CD4-positive, alpha-beta T cell treated with Interleukin-1 beta for 1 hour (primary cell): ENCODE results near the gene PCED1A.
"Not testable (repeated sequence)": the region's sequence is repeated elsewhere in the genome, so short reads cannot be mapped to it uniquely, and the experiment has no call there.

Experiments
- DNase-seq, 2 donors: peaks; one replicate each; pipeline ENCODE4 v3.0.0-alpha.2; 2020 to 2022

PCED1A gene

GRCh38 chr20:2865630-2866029 lies 25.2 kb upstream of the PCED1A start:
- DNase-seq = peak in 1 of 2 donors; percentile 53

GRCh38 chr20:2865101-2865500 lies 24.6 kb upstream of the PCED1A start:
- no peak for DNase-seq

DNA sequence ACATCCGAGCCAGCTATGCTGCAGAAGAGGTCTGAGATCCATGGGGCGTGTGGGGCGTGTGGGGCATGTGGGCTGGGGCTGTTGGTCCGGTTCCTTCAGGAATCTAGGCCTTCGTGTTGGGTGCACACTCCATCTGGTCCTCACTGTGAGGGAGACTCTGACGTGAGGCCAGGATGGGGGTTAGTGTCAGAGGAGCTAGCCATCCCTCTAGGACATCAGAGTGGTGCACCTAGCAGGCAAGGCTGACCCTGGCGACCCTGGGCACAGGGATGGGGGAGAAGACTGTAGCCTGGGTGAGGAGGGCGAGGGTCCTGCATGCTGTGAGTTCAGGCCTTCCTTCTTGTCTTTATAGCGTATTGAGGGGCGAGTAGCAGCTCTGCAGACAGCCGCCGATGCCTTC lies 24.2 kb upstream of the PCED1A start:
- DNase-seq = no peak

DNA sequence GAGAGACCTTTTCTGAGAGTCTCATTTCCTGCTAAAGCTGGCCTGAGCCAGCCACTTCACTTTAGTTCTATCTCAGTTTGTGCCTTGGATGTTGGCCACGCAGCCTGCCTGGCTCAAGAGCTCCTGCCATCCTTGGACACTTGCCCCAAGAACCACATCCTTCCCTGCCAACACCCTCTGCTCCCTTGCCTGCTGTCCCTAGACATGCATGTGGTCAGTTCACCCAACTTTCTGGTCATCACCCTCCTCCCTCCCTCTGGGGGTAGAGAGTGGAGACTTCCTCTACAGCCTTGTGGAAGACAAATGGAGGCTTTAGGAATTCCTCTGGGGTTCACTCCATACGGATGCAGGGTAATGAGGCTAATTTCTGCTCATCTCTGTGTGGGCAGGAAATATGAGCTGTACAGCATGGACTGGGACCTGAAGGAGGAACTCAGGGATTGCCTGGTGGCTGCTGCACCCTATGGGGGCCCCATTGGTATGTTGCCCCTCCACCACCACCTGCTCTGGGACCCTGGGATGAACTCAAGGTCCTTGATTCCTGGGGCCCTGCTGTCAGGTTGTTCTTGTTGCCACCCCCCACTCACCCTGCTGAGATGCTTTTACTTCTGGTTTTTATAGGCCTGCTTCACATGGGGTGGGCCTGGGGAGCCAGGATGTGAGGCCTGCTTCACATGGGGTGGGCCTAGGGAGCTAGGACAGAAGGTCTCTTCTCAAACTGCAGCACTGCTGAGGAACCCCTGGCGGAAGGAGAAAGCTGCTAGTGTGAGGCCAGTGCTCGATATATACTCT lies 19.1 kb upstream of the PCED1A start:
- DNase-seq = no peak

GRCh38 chr20:2858591-2858990 lies 18.1 kb upstream of the PCED1A start:
- no peak for DNase-seq

GRCh38 chr20:2851086-2851485 lies 10.6 kb upstream of the PCED1A start:
- no peak for DNase-seq

DNA sequence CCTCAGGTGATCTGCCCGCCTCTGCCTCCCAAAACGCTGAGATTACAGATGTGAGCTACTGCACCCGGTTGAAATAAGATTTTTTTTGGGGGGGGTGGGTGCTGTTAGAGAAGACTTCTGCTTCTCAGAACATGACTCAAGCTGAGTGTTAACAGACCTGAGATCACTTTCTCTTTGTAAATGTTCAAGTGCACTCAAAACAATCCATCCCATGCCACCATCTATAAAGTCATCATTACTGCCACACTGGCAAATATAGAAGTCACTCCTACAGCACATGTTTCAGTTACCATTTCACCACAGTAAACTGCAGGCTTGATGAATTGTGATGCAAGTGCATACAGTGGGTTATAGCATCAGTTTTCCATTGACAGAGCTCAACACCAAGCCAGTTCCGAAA lies 9.1 kb upstream of the PCED1A start:
- no peak for DNase-seq

DNA sequence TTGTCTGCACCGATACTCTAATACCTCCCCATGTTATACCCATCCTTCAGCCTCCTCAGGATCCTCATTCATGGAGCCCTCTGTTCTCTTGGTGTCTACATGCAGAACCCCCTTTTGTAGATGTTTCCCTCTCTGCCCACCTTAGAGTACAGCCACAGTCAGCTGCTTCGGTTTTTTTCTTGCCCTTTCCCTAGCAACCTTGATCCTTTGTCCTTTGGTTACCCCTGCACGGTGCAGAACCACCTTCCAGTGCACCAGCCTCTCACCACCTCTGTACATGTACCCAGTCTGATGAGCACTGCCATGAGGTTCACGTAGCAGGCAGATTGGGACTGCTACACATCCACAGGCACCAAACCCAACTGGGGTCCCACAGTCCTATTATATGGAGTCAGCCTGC lies 7.3 kb upstream of the PCED1A start:
- DNase-seq = no peak

GRCh38 chr20:2846698-2847097 lies 6.2 kb upstream of the PCED1A start:
- no peak for DNase-seq

GRCh38 chr20:2845607-2846006 lies 5.2 kb upstream of the PCED1A start:
- no peak for DNase-seq

- DNase-seq = peak; percentile 8 to 37
Observed at GRCh38 chr20:2840967-2841531, 594 bp upstream of the PCED1A start.

DNA sequence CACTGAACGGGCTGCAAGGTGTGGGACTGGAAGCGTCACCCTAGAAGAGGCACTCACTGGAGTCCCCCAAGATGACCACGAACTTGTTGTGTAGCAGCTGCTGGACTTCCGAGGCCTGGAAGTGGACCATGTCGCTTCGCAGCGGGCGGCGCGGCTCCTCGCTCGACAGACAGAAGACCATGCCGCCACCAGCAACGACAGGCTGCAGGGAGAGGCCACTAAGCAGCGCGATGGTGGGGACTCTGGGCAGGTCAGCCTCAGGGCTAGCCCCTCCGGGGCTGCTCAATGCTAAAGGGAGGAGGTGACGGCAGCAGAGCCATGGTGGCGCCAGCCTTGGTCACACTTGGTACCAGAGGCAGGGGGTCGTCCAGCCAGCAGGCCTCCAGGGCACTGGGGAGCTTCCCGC lies 720 bp downstream of the PCED1A start:
- no peak for DNase-seq

- DNase-seq = no peak
Observed at GRCh38 chr20:2838847-2839671, 1.4 kb downstream of the PCED1A start.

DNA sequence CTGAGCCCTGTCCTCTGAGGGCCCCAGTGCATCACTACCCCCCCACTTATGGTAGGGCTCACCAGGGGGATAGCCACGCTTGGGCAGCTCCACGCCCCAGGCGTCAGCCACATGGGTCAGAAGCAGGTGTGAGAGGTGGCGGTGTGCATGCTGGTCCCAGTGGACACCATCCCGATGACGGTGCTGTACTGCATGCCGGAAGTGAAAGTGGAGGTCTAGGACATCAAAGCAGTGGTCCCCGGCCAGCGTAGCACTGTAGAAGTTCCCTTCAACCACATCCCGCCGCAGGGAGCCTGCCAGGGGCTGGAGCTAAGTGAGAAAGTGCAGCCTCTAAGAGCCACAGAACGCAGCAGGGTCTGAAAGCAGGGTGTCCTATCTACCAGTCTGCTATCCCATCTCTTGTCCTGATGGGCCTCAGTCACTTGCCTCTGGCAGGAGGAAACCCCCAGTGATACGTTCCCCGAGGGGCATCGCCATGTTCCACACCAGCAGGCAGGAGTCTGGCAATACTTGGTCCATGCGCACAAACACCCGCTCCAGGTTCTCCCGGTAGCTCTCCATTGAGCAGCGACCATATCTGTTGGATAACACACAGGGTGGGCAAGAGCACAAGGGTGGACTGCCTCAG lies 2.2 kb downstream of the PCED1A start:
- no peak for DNase-seq

DNA sequence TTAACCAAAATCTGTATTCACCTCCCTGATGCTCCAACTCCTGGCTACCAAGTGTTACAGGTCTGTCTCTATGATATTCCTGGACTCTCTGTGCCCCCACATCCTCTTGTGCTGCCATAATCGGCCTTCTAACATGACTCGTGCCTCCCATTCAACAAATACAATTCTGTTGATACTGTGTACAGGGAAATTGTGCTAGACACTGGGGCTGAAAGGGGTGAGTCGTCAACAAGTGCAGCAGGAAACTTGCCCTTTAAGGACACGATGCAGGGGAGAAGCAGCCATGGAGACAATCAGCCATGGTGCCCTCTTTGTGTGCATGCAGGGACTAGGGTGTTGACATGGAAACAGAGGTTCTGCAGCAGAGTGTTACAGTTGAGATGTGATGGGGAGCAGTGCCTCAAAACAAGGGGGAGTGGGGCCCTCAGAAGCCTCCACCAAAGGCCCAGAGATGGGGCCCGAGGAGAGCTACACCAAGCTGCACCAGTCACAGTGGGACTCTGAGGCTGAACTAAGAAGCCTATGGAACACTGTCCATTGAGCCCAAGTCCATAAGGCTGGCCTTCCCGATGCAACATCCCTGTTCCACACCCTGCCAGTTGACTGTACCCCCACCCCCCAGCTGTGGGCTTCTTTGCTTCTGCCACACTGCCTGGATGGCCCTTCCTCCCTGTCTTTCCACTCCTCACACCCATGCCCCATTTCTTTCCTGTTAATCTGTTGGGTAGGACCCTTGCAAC lies 3.1 kb downstream of the PCED1A start:
- no peak for DNase-seq

DNA sequence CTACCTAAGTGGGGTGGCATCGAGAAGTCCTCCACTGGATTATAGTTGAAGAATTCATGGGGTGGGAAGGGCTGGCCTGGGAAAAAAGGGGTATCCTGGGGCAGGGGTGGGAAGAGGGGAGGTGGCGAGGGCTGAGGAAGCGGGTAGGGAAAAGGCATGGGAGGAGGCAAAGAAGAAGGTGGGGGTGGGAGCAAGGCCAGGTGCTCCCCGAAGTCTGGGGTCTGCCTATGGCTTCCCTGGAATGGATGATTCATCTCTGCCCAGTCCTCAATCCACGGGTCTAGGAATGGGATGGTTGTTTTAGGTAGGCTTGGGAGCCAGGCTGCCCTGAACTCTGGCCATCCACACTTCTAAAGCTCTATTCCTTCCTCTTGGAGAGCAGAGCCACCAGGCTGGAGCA lies 4.4 kb downstream of the PCED1A start:
- no peak for DNase-seq

- no peak for DNase-seq
Observed at GRCh38 chr20:2835331-2835796, 5.1 kb downstream of the PCED1A start.

DNA sequence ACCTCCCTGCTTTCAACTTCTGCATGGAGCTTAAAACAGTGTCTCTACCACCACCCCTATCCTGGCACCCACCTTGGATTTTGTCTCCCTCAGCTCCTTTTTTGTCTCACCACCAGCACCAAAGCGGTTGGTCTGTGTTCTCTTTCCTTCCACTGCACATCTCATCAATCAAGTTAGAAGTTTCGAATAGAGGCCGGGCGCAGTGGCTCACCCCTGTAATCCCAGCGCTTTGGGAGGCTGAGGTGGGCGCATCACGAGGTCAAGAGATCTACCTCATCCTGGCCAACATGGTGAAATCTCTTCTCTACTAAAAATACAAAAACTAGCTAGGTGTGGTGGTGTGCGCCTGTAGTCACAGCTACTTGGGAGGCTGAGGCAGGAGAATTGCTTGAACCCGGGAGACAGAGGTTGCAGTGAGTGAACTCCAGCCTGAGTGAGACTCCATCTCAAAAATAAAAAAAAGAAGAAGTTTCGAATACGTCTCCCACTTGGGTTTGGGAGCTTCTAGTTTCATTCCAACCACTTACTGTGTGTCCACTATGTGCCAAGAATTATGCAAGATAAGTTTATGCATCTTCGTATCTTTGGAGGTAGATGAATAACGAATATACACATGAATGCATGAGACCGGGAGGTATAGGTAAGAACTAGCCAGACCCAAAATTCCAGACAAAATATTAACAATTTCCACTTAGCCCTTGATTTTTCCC lies 5.9 kb downstream of the PCED1A start:
- DNase-seq = no peak

DNA sequence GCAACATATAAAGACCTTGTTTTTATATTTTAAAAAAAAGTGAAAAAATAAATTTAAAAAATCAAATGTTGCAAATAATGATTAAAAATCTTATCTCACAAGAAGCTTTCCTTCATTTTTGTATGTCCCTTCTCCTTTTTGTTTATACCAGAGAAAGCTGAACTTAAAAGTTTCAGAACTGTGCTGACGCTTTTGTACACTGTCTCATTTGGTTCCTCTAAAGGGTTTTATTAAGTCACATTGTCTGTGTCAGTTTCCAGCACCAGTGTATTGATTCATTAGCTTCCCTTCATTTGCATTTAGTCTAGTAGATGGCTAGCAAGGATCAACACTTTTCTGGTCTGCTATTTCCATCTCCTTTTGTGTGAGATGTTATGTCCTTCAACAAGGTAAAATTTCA lies 6.7 kb downstream of the PCED1A start:
- DNase-seq = no peak

- not testable (repeated sequence) for DNase-seq
Observed at GRCh38 chr20:2831206-2831605, 9.2 kb downstream of the PCED1A start.

DNA sequence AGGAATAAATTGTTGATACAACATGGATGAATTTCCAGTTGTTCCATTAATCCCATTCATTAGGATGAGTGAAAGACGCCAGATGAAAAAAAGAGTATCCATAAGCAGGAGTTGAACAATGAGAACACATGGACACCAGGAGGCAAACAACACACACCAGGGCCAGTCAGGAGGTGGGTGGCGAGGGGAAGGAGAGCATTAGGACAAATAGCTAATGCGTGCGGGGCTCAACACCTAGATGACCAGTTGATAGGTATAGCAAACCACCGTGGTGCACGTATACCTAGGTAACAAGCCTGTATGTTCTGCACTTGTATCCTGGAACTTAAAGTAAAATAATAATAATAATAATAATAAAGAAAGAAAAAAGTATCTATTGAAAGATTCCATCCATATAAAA lies 11.1 kb downstream of the PCED1A start:
- DNase-seq = no peak

- DNase-seq = no peak
Observed at GRCh38 chr20:2826655-2827054, 13.8 kb downstream of the PCED1A start.
